Measurements from ENCODE around the gene TMPRSS11B. TPM values are rescaled to one million over a fixed set of nuclear protein-coding genes. Genes with fewer than 3 reads are reported as not detected.

The TMPRSS11B gene
- total RNA-seq, 4 donors from 2014 or later, result 0.40 to 3.2 (median 1.6) TPM; not detected in 1

GRCh38 chr4:68193194-68193593 lies 52.3 kb downstream of the TMPRSS11B start:
- Histone ChIP-seq H3K27me3 (no peaks in the 10 kb centered on the region), H3K27ac (no peak overlapping the region), H3K4me1 (no peaks in the 10 kb centered on the region), H3K36me3 (no peaks in the 10 kb centered on the region), H3K4me3 (no peak overlapping the region), H3K9me3 (peaks cover 0 to 18% (median 0%) of the 10 kb centered on the region in 3 donors)
- whole genome bisulfite sequencing, 2 donors (ENCODE audit: low coverage in 1 of 2), result 67 to 80% methylated on average over 1 of the region's 1 CpG
- ATAC-seq, result no peak
- no peak for TF ChIP-seq POLR2AphosphoS5 (IDR thresholded peaks at IDR 0.05)
- no peak for TF ChIP-seq EP300 (IDR thresholded peaks at IDR 0.05)
- no peak for TF ChIP-seq POLR2A (IDR thresholded peaks at IDR 0.05)
- no peak for TF ChIP-seq CTCF (IDR thresholded peaks at IDR 0.05)

- no peak overlapping the region for H3K4me3 ChIP-seq
- WGBS, 2 donors (ENCODE audit: low coverage in 1 of 2), result 85 to 90% methylated on average over 2 of the region's 2 CpGs
- H3K9me3 ChIP-seq, result no peaks in the 10 kb centered on the region
- no peak overlapping the region for H3K27ac ChIP-seq
- H3K27me3 ChIP-seq, result no peaks in the 10 kb centered on the region
- H3K36me3 ChIP-seq, result no peaks in the 10 kb centered on the region
- ATAC-seq, result no peak
- H3K4me1 ChIP-seq, result no peaks in the 10 kb centered on the region
- TF ChIP-seq POLR2A (IDR thresholded peaks at IDR 0.05) (no peak), CTCF (IDR thresholded peaks at IDR 0.05) (no peak), EP300 (IDR thresholded peaks at IDR 0.05) (no peak)
These were observed 58.3 kb downstream of the TMPRSS11B start for GRCh38 chr4:68187145-68187544.

GRCh38 chr4:68184923-68185322 lies 60.6 kb downstream of the TMPRSS11B start:
- no peaks in the 10 kb centered on the region for H3K4me1 ChIP-seq
- no peaks in the 10 kb centered on the region for H3K36me3 ChIP-seq
- no peaks in the 10 kb centered on the region for H3K27me3 ChIP-seq
- H3K9me3 ChIP-seq, result no peaks in the 10 kb centered on the region
- no peak overlapping the region for H3K27ac ChIP-seq
- no peak for ATAC-seq
- TF ChIP-seq POLR2A (IDR thresholded peaks at IDR 0.05), result no peak
- TF ChIP-seq EP300 (IDR thresholded peaks at IDR 0.05), result no peak
- TF ChIP-seq CTCF (IDR thresholded peaks at IDR 0.05), result no peak
- TF ChIP-seq POLR2AphosphoS5 (IDR thresholded peaks at IDR 0.05), result no peak
- H3K4me3 ChIP-seq, result no peak overlapping the region

GRCh38 chr4:68183417-68183816 lies 62.1 kb downstream of the TMPRSS11B start:
- Histone ChIP-seq H3K36me3 (no peaks in the 10 kb centered on the region), H3K9me3 (no peaks in the 10 kb centered on the region), H3K4me3 (no peak overlapping the region), H3K27me3 (no peaks in the 10 kb centered on the region), H3K27ac (no peak overlapping the region), H3K4me1 (no peaks in the 10 kb centered on the region)
- ATAC-seq, result no peak
- no peak for TF ChIP-seq CTCF (IDR thresholded peaks at IDR 0.05)
- TF ChIP-seq EP300 (IDR thresholded peaks at IDR 0.05), result no peak
- TF ChIP-seq POLR2A (IDR thresholded peaks at IDR 0.05), result no peak
- no peak for TF ChIP-seq POLR2AphosphoS5 (IDR thresholded peaks at IDR 0.05)

GRCh38 chr4:68182382-68182820 lies 63.1 kb downstream of the TMPRSS11B start:
- 87% methylated on average over 3 of the region's 27 CpGs; no CpG with 5 or more reads in 1 of the 2 donors for WGBS, 2 donors (ENCODE audit: low coverage in 1 of 2)
- Histone ChIP-seq H3K4me1 (no peaks in the 10 kb centered on the region), H3K9me3 (no peaks in the 10 kb centered on the region), H3K27ac (no peak overlapping the region), H3K27me3 (no peaks in the 10 kb centered on the region), H3K4me3 (no peak overlapping the region), H3K36me3 (no peaks in the 10 kb centered on the region)
- ATAC-seq, result no peak
- TF ChIP-seq EP300 (IDR thresholded peaks at IDR 0.05) (no peak), POLR2AphosphoS5 (IDR thresholded peaks at IDR 0.05) (no peak), POLR2A (IDR thresholded peaks at IDR 0.05) (no peak), CTCF (IDR thresholded peaks at IDR 0.05) (no peak)

All from gastroesophageal sphincter (tissue), 4 donors.